RPMI7951 (cell line): ENCODE results near the gene OSBPL2. TPM values are rescaled to one million over a fixed set of nuclear protein-coding genes. Genes with fewer than 3 reads are reported as not detected.

Source experiments
- DNase-seq: peaks from one replicate; pipeline ENCODE4 v3.0.0-alpha.2; 2012; ENCODE audit warnings: low read depth
- total RNA-seq: library from RNA; depleted of rRNA; stranded (reverse); fragments of >200 nt; shearing (Covaris generic); gene quantifications from 2 replicates; pipeline ENCODE4 v1.2.3, GENCODE V29; 2014

The OSBPL2 gene
- total RNA-seq, 1 experiment from 2014 or later = 18.6 TPM

- no peak for DNase-seq
These were observed 17.4 kb upstream of the OSBPL2 start for GRCh38 chr20:62220666-62221568.

- DNase-seq = no peak
These were observed 16.0 kb upstream of the OSBPL2 start for GRCh38 chr20:62222266-62222850.

- DNase-seq = no peak
These were observed 15.3 kb upstream of the OSBPL2 start for GRCh38 chr20:62222972-62223371.

GRCh38 chr20:62223571-62223970 is 14.8 kb upstream of the OSBPL2 start:
- DNase-seq = no peak

- no peak for DNase-seq
These were observed 14.0 kb upstream of the OSBPL2 start for GRCh38 chr20:62224113-62224855.

- DNase-seq = no peak
These were observed 13.3 kb upstream of the OSBPL2 start for GRCh38 chr20:62225026-62225425.

- DNase-seq = no peak
These were observed 12.3 kb upstream of the OSBPL2 start for GRCh38 chr20:62225820-62226635.

GRCh38 chr20:62226707-62227590 is 11.4 kb upstream of the OSBPL2 start:
- no peak for DNase-seq

- DNase-seq = no peak
These were observed 10.7 kb upstream of the OSBPL2 start for GRCh38 chr20:62227591-62227976.

- DNase-seq = no peak
These were observed 10.1 kb upstream of the OSBPL2 start for GRCh38 chr20:62227977-62228958.

GRCh38 chr20:62228982-62229545 is 9.3 kb upstream of the OSBPL2 start:
- DNase-seq = no peak

- DNase-seq = no peak
These were observed 8.7 kb upstream of the OSBPL2 start for GRCh38 chr20:62229667-62230066.

- DNase-seq = no peak
These were observed 8.0 kb upstream of the OSBPL2 start for GRCh38 chr20:62230276-62230675.

- no peak for DNase-seq
These were observed 7.6 kb upstream of the OSBPL2 start for GRCh38 chr20:62230696-62231095.

GRCh38 chr20:62231292-62231691 is 7.0 kb upstream of the OSBPL2 start:
- DNase-seq = no peak

GRCh38 chr20:62232194-62232593 is 6.1 kb upstream of the OSBPL2 start:
- DNase-seq = no peak

- no peak for DNase-seq
These were observed 5.3 kb upstream of the OSBPL2 start for GRCh38 chr20:62232770-62233645.

- no peak for DNase-seq
These were observed 4.6 kb upstream of the OSBPL2 start for GRCh38 chr20:62233684-62234083.
